SK-N-SH (cell line): Measurements from ENCODE around the gene SPEM1. TPM values are rescaled to one million over a fixed set of nuclear protein-coding genes. Genes with fewer than 3 reads are reported as not detected.

ENCODE experiments used
- CTCF ChIA-PET: fragments of 300-600, 350-600 bp; formaldehyde crosslinking; extraction: SDS; loops from one replicate; lab custom pipeline; 2021; lab: Yijun Ruan, JAX
- POLR2A ChIA-PET: fragments of 350-600 bp; sonication (Branson Sonifier 250); formaldehyde crosslinking; extraction: SDS; loops from one replicate; lab custom pipeline; 2020; ENCODE audit warnings: antibody characterized with exemption, inconsistent platforms; lab: Yijun Ruan, JAX
- DNase-seq: peaks from one replicate; pipeline ENCODE4 v3.0.0; 2012
- H2AFZ ChIP-seq: fragments of 200-600 bp; sonication (generic); 2 replicates; pipeline ENCODE4 v1.8.1; 2016; ENCODE audit warnings: antibody characterized with exemption, mild to moderate bottlenecking, low read depth
- H3F3A ChIP-seq: fragments of 200-600 bp; sonication (generic); replicated peaks from 2 replicates; pipeline ENCODE3; 2016; ENCODE audit warnings: antibody characterized with exemption, mild to moderate bottlenecking; ENCODE audit not compliant: insufficient read depth
- H3K27ac ChIP-seq, 2 experiments: fragments of 200-500 bp in 1 of 2; fragments of 200-600 bp in 1 of 2; sonication (Bioruptor generic) in 1 of 2; sonication (generic), shearing (Covaris generic) in 1 of 2; 2 replicates each; pipeline versions ENCODE4 v1.5.1 to v1.6.1; 2014 to 2016; ENCODE audit warnings: low read depth in 2 of 2, inconsistent platforms in 1 of 2, low read length in 1 of 2, mild to moderate bottlenecking in 1 of 2, mixed read lengths in 1 of 2
- H3K27me3 ChIP-seq: fragments of 200-600 bp; sonication (generic), shearing (Covaris generic); 2 replicates; pipeline ENCODE4 v1.6.1; 2016; ENCODE audit warnings: mixed run types; ENCODE audit not compliant: insufficient read depth
- H3K36me3 ChIP-seq, 2 experiments: fragments of 200-500 bp in 1 of 2; fragments of 200-600 bp in 1 of 2; sonication (Bioruptor generic) in 1 of 2; sonication (generic) in 1 of 2; replicated peaks in 1 of 2; 2 replicates each; pipeline versions ENCODE3 to v1.5.1; 2014 to 2016; ENCODE audit warnings: low read length in 1 of 2, mild to moderate bottlenecking in 1 of 2; ENCODE audit not compliant: insufficient read depth in 2 of 2, control insufficient read depth in 1 of 2
- H3K4me1 ChIP-seq, 2 experiments: fragments of 200-500 bp in 1 of 2; fragments of 200-600 bp in 1 of 2; sonication (Bioruptor generic) in 1 of 2; sonication (generic), shearing (Covaris generic) in 1 of 2; 2 replicates each; pipeline versions ENCODE4 v1.5.1 to v1.6.1; 2014 to 2016; ENCODE audit warnings: low read depth in 1 of 2, low read length in 1 of 2, mixed run types in 1 of 2; ENCODE audit not compliant: insufficient read depth in 2 of 2, control insufficient read depth in 1 of 2
- H3K4me2 ChIP-seq: fragments of 200-600 bp; sonication (generic), shearing (Covaris generic); 2 replicates; pipeline ENCODE4 v1.6.1; 2017; ENCODE audit warnings: mixed run types
- H3K4me3 ChIP-seq, 2 experiments: fragments of 200-500 bp in 1 of 2; fragments of 200-600 bp in 1 of 2; sonication (Bioruptor generic) in 1 of 2; sonication (generic), shearing (Covaris generic) in 1 of 2; 2 replicates each; pipeline versions ENCODE4 v1.5.1 to v1.8.1; 2014 to 2016; ENCODE audit warnings: low read depth in 2 of 2, inconsistent platforms in 1 of 2, low read length in 1 of 2, mild to moderate bottlenecking in 1 of 2, mixed read lengths in 1 of 2, moderate library complexity in 1 of 2
- H3K79me2 ChIP-seq: fragments of 200-600 bp; sonication (generic); 2 replicates; pipeline ENCODE4 v1.8.1; 2017; ENCODE audit warnings: mild to moderate bottlenecking; ENCODE audit not compliant: insufficient read depth
- H3K9ac ChIP-seq: fragments of 200-600 bp; sonication (generic); 2 replicates; pipeline ENCODE4 v1.6.1; 2017; ENCODE audit warnings: mixed run types
- H3K9me2 ChIP-seq: fragments of 200-600 bp; sonication (generic); 2 replicates; pipeline ENCODE4 v1.6.1; 2017; ENCODE audit warnings: mixed run types
- H3K9me3 ChIP-seq: fragments of 200-600 bp; sonication (generic); 2 replicates; pipeline ENCODE4 v1.6.1; 2017; ENCODE audit warnings: mixed run types, mild to moderate bottlenecking, moderate library complexity
- H4K20me1 ChIP-seq: fragments of 200-600 bp; sonication (generic); 2 replicates; pipeline ENCODE4 v1.6.1; 2017; ENCODE audit warnings: mild to moderate bottlenecking, mixed run types; ENCODE audit not compliant: insufficient read depth
- EP300 ChIP-seq, 2 experiments: IDR thresholded peaks; 2 replicates each; pipeline versions ENCODE4 v1.4.0 to v1.6.1; 2012; ENCODE audit warnings: borderline replicate concordance in 1 of 2, low read depth in 1 of 2, low read length in 1 of 2
- FOSL2 ChIP-seq: IDR thresholded peaks from 2 replicates; pipeline ENCODE4 v1.4.0; 2012; ENCODE audit warnings: low read depth, mild to moderate bottlenecking, moderate library complexity, borderline replicate concordance
- JUND ChIP-seq: IDR thresholded peaks from 2 replicates; pipeline ENCODE4 v1.4.0; 2012
- MEF2A ChIP-seq: IDR thresholded peaks from 2 replicates; pipeline ENCODE4 v1.4.0; 2012; ENCODE audit warnings: low read depth, borderline replicate concordance
- MXI1 ChIP-seq: IDR thresholded peaks from 2 replicates; pipeline ENCODE4 v1.6.1; 2012; ENCODE audit warnings: mild to moderate bottlenecking, low read depth, low read length, improper control_type of control experiment
- NFIC ChIP-seq: IDR thresholded peaks from 2 replicates; pipeline ENCODE4 v1.4.0; 2012; ENCODE audit warnings: borderline replicate concordance
- NRF1 ChIP-seq: IDR thresholded peaks from 2 replicates; pipeline ENCODE4 v1.6.1; 2012; ENCODE audit warnings: low read depth, mild to moderate bottlenecking, low read length
- RFX5 ChIP-seq: IDR thresholded peaks from 2 replicates; pipeline ENCODE4 v1.6.1; 2012; ENCODE audit warnings: mild to moderate bottlenecking, improper control_type of control experiment, low read length
- SIN3A ChIP-seq: IDR thresholded peaks from 2 replicates; pipeline ENCODE4 v1.6.1; 2012; ENCODE audit warnings: low read depth, mild to moderate bottlenecking, low read length, moderate library complexity, borderline replicate concordance
- TAF1 ChIP-seq: IDR thresholded peaks from 2 replicates; pipeline ENCODE4 v1.6.1; 2012; ENCODE audit warnings: low read depth, mild to moderate bottlenecking, low read length, moderate library complexity, borderline replicate concordance
- TCF12 ChIP-seq: IDR thresholded peaks from 2 replicates; pipeline ENCODE4 v1.4.0; 2012
- TEAD4 ChIP-seq: IDR thresholded peaks from 2 replicates; pipeline ENCODE4 v1.4.0; 2012; ENCODE audit warnings: mild to moderate bottlenecking, borderline replicate concordance; ENCODE audit not compliant: insufficient read depth
- WGBS: methylation state at CpG from one replicate; pipeline ENCODE4 v1.1.6; 2017; ENCODE audit warnings: low lambda C conversion rate; 5-methylcytosine and 5-hydroxymethylcytosine counted together
- polyA plus RNA-seq, 3 experiments: library from polyadenylated mRNA; depleted of rRNA; stranded (reverse); fragments of >200 nt; gene quantifications; 2 replicates each; pipeline ENCODE4 v1.2.3, GENCODE V29; 2012
- TF ChIP-seq, protein P1 (sequence below): IDR thresholded peaks from 2 replicates; pipeline ENCODE4 v1.4.0; 2012; ENCODE audit warnings: low read depth, borderline replicate concordance
- TF ChIP-seq, protein P2 (sequence below): IDR thresholded peaks from 2 replicates; pipeline ENCODE4 v1.4.0; 2012; ENCODE audit warnings: low read depth
- TF ChIP-seq, protein P3 (sequence below): fragments of 200-600 bp; sonication (generic); IDR thresholded peaks from 2 replicates; pipeline ENCODE4 v1.6.1; 2017; ENCODE audit warnings: antibody characterized with exemption, mild to moderate bottlenecking, moderate library complexity
- TF ChIP-seq, protein P4 (sequence below): fragments of 150-350 bp; IDR thresholded peaks from 2 replicates; pipeline ENCODE4 v1.6.1; 2017; ENCODE audit warnings: antibody characterized with exemption, low read length, low read depth, borderline replicate concordance
- TF ChIP-seq, protein P5 (sequence below): IDR thresholded peaks from 2 replicates; pipeline ENCODE4 v1.4.0; 2012; ENCODE audit warnings: low read depth, borderline replicate concordance
- TF ChIP-seq, protein P6 (sequence below): fragments of 150-350 bp; IDR thresholded peaks from 2 replicates; pipeline ENCODE4 v1.6.1; 2016; ENCODE audit warnings: mild to moderate bottlenecking, low read depth, low read length

Gene SPEM1
- polyA plus RNA-seq, 1 of the 3 experiments (the other 2 are of a cell fraction) = not detected

DNA sequence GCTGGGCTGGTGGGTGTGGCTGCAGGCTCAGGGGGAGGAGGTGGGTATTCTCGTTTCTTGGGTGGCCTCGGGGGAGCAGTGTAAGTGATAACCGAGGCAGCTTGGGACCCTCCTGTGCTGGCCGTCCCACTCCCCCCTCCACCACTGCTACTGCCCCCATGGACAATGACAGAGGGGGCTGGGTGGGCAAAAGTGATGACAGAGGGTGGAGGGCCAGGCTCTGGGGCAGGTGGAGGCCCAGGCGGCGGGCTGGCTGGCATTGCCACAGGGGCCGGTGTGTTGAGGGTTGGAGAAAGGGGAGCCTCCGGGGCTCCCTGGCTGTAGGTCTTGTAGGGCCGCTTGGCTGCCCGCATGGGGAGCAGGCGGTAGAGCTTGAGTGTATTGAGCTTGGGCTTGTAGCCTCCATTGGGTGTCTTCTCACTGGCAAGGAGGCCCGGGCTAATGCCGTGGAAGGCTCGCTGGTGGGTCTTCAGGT is 43.3 kb downstream of the SPEM1 start:
- H3K27ac ChIP-seq = no peak overlapping the region
- H3K4me1 ChIP-seq = peaks cover 4 to 12% of the 10 kb centered on the region in 2 experiments; a peak in 1 of 4 replicates
- no peak overlapping the region for H2AFZ ChIP-seq
- H3K27me3 ChIP-seq = no peaks in the 10 kb centered on the region
- no peaks in the 10 kb centered on the region for H3K9me2 ChIP-seq
- peaks cover 4 to 33% of the 10 kb centered on the region in 2 experiments for H3K36me3 ChIP-seq
- H3K9ac ChIP-seq = no peak overlapping the region
- H4K20me1 ChIP-seq = 0 out of 2 replicates have a peak, but pooled peaks cover 7% of the 10 kb centered on the region
- TF ChIP-seq, protein P1, sequence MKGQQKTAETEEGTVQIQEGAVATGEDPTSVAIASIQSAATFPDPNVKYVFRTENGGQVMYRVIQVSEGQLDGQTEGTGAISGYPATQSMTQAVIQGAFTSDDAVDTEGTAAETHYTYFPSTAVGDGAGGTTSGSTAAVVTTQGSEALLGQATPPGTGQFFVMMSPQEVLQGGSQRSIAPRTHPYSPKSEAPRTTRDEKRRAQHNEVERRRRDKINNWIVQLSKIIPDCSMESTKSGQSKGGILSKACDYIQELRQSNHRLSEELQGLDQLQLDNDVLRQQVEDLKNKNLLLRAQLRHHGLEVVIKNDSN = no peak
- TF ChIP-seq, protein P2, sequence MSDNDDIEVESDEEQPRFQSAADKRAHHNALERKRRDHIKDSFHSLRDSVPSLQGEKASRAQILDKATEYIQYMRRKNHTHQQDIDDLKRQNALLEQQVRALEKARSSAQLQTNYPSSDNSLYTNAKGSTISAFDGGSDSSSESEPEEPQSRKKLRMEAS = no peak
- TF ChIP-seq, protein P3, sequence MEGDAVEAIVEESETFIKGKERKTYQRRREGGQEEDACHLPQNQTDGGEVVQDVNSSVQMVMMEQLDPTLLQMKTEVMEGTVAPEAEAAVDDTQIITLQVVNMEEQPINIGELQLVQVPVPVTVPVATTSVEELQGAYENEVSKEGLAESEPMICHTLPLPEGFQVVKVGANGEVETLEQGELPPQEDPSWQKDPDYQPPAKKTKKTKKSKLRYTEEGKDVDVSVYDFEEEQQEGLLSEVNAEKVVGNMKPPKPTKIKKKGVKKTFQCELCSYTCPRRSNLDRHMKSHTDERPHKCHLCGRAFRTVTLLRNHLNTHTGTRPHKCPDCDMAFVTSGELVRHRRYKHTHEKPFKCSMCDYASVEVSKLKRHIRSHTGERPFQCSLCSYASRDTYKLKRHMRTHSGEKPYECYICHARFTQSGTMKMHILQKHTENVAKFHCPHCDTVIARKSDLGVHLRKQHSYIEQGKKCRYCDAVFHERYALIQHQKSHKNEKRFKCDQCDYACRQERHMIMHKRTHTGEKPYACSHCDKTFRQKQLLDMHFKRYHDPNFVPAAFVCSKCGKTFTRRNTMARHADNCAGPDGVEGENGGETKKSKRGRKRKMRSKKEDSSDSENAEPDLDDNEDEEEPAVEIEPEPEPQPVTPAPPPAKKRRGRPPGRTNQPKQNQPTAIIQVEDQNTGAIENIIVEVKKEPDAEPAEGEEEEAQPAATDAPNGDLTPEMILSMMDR = no peak
- TF ChIP-seq NRF1 (no peak), TCF12 (no peak), TEAD4 (no peak), FOSL2 (no peak), MXI1 (no peak), JUND (no peak), SIN3A (no peak), RFX5 (no peak), NFIC (no peak), TAF1 (no peak), EP300 (IDR thresholded peaks at IDR 0.05; ENCODE audit: borderline replicate concordance in 1 of 2, low read depth in 1 of 2, low read length in 1 of 2) (no peak), MEF2A (no peak)
- TF ChIP-seq, protein P4, sequence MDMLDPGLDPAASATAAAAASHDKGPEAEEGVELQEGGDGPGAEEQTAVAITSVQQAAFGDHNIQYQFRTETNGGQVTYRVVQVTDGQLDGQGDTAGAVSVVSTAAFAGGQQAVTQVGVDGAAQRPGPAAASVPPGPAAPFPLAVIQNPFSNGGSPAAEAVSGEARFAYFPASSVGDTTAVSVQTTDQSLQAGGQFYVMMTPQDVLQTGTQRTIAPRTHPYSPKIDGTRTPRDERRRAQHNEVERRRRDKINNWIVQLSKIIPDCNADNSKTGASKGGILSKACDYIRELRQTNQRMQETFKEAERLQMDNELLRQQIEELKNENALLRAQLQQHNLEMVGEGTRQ = no peak
- TF ChIP-seq, protein P5, sequence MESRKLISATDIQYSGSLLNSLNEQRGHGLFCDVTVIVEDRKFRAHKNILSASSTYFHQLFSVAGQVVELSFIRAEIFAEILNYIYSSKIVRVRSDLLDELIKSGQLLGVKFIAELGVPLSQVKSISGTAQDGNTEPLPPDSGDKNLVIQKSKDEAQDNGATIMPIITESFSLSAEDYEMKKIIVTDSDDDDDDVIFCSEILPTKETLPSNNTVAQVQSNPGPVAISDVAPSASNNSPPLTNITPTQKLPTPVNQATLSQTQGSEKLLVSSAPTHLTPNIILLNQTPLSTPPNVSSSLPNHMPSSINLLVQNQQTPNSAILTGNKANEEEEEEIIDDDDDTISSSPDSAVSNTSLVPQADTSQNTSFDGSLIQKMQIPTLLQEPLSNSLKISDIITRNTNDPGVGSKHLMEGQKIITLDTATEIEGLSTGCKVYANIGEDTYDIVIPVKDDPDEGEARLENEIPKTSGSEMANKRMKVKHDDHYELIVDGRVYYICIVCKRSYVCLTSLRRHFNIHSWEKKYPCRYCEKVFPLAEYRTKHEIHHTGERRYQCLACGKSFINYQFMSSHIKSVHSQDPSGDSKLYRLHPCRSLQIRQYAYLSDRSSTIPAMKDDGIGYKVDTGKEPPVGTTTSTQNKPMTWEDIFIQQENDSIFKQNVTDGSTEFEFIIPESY = no peak
- TF ChIP-seq, protein P6, sequence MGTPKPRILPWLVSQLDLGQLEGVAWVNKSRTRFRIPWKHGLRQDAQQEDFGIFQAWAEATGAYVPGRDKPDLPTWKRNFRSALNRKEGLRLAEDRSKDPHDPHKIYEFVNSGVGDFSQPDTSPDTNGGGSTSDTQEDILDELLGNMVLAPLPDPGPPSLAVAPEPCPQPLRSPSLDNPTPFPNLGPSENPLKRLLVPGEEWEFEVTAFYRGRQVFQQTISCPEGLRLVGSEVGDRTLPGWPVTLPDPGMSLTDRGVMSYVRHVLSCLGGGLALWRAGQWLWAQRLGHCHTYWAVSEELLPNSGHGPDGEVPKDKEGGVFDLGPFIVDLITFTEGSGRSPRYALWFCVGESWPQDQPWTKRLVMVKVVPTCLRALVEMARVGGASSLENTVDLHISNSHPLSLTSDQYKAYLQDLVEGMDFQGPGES = no peak
- TF ChIP-seq, all 33 proteins: peak for 0
- Histone ChIP-seq H3K79me2 (peaks cover 23% of the 10 kb centered on the region), H3K9me3 (no peaks in the 10 kb centered on the region), H3K4me3 (no peak overlapping the region), H3K4me2 (no peak overlapping the region), H3F3A (peaks cover 16% of the 10 kb centered on the region)
- CTCF ChIA-PET = no interaction called here
- WGBS = 98% methylated on average over 14 of the region's 14 CpGs
- no peak for DNase-seq
- POLR2A ChIA-PET = interaction anchor here (0.7 kb wide), 1 partner anchor 16 kb away, joined by 3 read pairs; the partner anchor contains the start of gene ZBTB4
